ENCODE data around the gene LIN37.

- TF ChIP-seq EZH2 (IDR thresholded peaks at IDR 0.05; ENCODE audit: low read length) (no peak), CTCF (optimal IDR thresholded peaks at IDR 0.05 in 1 of 3, IDR thresholded peaks at IDR 0.05 in 1 of 3, conservative IDR thresholded peaks at IDR 0.05 in 1 of 3; ENCODE audit: extremely low read depth in 1 of 3, insufficient read depth in 2 of 3, low read length in 3 of 3) (no peak)
Observed at GRCh38 chr19:35719402-35720162, 28.8 kb upstream of the LIN37 start.
